ENCODE results near the gene PGF.

PGF gene

GRCh38 chr14:74953686-74954085 lies 1.7 kb downstream of the PGF start:
- POLR2A ChIA-PET, result interaction anchor here (1.5 kb wide), 2 partner anchors 31 to 110 kb away, joined by 5 to 6 read pairs; partner anchors contain the start of genes ACYP1 and RPS6KL1
- H3K4me1 ChIP-seq (ENCODE audit: control insufficient read depth, insufficient read depth, low read length), result peaks cover 24% of the 10 kb centered on the region
- no peaks in the 10 kb centered on the region for H3K9me3 ChIP-seq (ENCODE audit: control insufficient read depth, insufficient read depth, low read depth, low read length)
- peaks cover 0 to 41% of the 10 kb centered on the region in 2 experiments; a peak in 1 of 3 replicates for H3K36me3 ChIP-seq (ENCODE audit: control insufficient read depth in 2 of 2, insufficient read depth in 1 of 2, low read length in 2 of 2)
- CTCF ChIA-PET, result interaction anchor here (0.6 to 3.0 kb wide), 5 partner anchors 8 to 984 kb away, joined by 3 to 15 read pairs (median 3); no protein-coding TSS in a partner anchor
- TF ChIP-seq ZNF580 (tag by site-specific recombination; IDR thresholded peaks at IDR 0.05), result no peak
- TF ChIP-seq ZNF585B (tag by site-specific recombination; IDR thresholded peaks at IDR 0.05), result no peak
- TF ChIP-seq ZBTB21 (tag by site-specific recombination; IDR thresholded peaks at IDR 0.05), result no peak
- TF ChIP-seq ZNF121 (tag by site-specific recombination; IDR thresholded peaks at IDR 0.05), result no peak
- TF ChIP-seq HOXC10 (CRISPR knock-in tag; IDR thresholded peaks at IDR 0.05), result no peak
- TF ChIP-seq ZSCAN16 (tag by site-specific recombination; IDR thresholded peaks at IDR 0.05), result no peak
- TF ChIP-seq ZNF132 (tag by site-specific recombination; IDR thresholded peaks at IDR 0.05; ENCODE audit: borderline replicate concordance), result no peak
- no peak for TF ChIP-seq ZNF488 (tag by site-specific recombination; IDR thresholded peaks at IDR 0.05)
- no peak for TF ChIP-seq SP7 (tag by site-specific recombination; IDR thresholded peaks at IDR 0.05)
- no peak for TF ChIP-seq ZNF449 (tag by site-specific recombination; IDR thresholded peaks at IDR 0.05)
- no peak overlapping the region for H3K4me3 ChIP-seq (ENCODE audit: low read depth, low read length)
- peak overlapping the region; percentile 49; the same call in 1 of the 2 replicates for H3K27ac ChIP-seq (ENCODE audit: extremely low read depth, low read depth, low read length)

GRCh38 chr14:74952697-74953484 lies 2.5 kb downstream of the PGF start:
- no peak overlapping the region for H3K4me3 ChIP-seq (ENCODE audit: low read depth, low read length)
- peaks cover 0 to 49% of the 10 kb centered on the region in 2 experiments; a peak in 1 of 3 replicates for H3K36me3 ChIP-seq (ENCODE audit: control insufficient read depth in 2 of 2, insufficient read depth in 1 of 2, low read length in 2 of 2)
- peaks cover 24% of the 10 kb centered on the region for H3K4me1 ChIP-seq (ENCODE audit: control insufficient read depth, insufficient read depth, low read length)
- no peaks in the 10 kb centered on the region for H3K9me3 ChIP-seq (ENCODE audit: control insufficient read depth, insufficient read depth, low read depth, low read length)
- peak overlapping the region; percentile 49; the same call in 1 of the 2 replicates for H3K27ac ChIP-seq (ENCODE audit: extremely low read depth, low read depth, low read length)
- POLR2A ChIA-PET, result interaction anchor here (1.5 kb wide), 2 partner anchors 30 to 111 kb away, joined by 5 to 6 read pairs; partner anchors contain the start of genes ACYP1 and RPS6KL1
- CTCF ChIA-PET, result interaction anchor here (0.6 to 3.0 kb wide), 4 partner anchors 7 to 190 kb away, joined by 3 to 15 read pairs (median 7); no protein-coding TSS in a partner anchor
- TF ChIP-seq TRIM28 (IDR thresholded peaks at IDR 0.05; ENCODE audit: borderline replicate concordance, low read length), result no peak
- peak; percentile 56 for TF ChIP-seq GLIS2 (tag by site-specific recombination; IDR thresholded peaks at IDR 0.05)
- TF ChIP-seq ZFP3 (tag by site-specific recombination; IDR thresholded peaks at IDR 0.05; ENCODE audit: low read depth), result no peak
- no peak for TF ChIP-seq HOXD13 (CRISPR knock-in tag; IDR thresholded peaks at IDR 0.05; ENCODE audit: borderline replicate concordance)
- TF ChIP-seq SP2 (tag by site-specific recombination; IDR thresholded peaks at IDR 0.05), result 0 out of 2 replicates have a peak, but pooled peaks have one; percentile 11
- no peak for TF ChIP-seq ZBTB48 (tag by site-specific recombination; IDR thresholded peaks at IDR 0.05)
- TF ChIP-seq ZNF148 (tag by site-specific recombination; IDR thresholded peaks at IDR 0.05; ENCODE audit: borderline replicate concordance), result no peak
- TF ChIP-seq ZNF571 (tag by site-specific recombination; IDR thresholded peaks at IDR 0.05), result no peak
- TF ChIP-seq HOXA7 (CRISPR knock-in tag; IDR thresholded peaks at IDR 0.05; ENCODE audit: borderline replicate concordance), result no peak
- no peak for TF ChIP-seq ZBTB1 (tag by site-specific recombination; IDR thresholded peaks at IDR 0.05)
- TF ChIP-seq ZIC2 (tag by site-specific recombination; IDR thresholded peaks at IDR 0.05), result peak; percentile 79
- no peak for TF ChIP-seq ZNF548 (tag by site-specific recombination; IDR thresholded peaks at IDR 0.05)
- TF ChIP-seq ZNF488 (tag by site-specific recombination; IDR thresholded peaks at IDR 0.05), result no peak
- peak; percentile 43; the same call in 1 of the 2 replicates for TF ChIP-seq ZBTB8A (tag by site-specific recombination; IDR thresholded peaks at IDR 0.05)
- TF ChIP-seq CTCF (tag by site-specific recombination; IDR thresholded peaks at IDR 0.05), result no peak
- no peak for TF ChIP-seq ZNF423 (tag by site-specific recombination; IDR thresholded peaks at IDR 0.05)
